Measurements from ENCODE around the gene FGF18. TPM values are rescaled to one million over a fixed set of nuclear protein-coding genes. Genes with fewer than 3 reads are reported as not detected.
A peak's percentile ranks its signal among the peaks of the same experiment; 100 is the strongest.

The FGF18 gene
- total RNA-seq, 1 donor from 2014 or later = 1.2 TPM

GRCh38 chr5:171387345-171387969 lies 32.0 kb upstream of the FGF18 start, which contains the start of gene NPM1:
Gene NPM1, plus strand, starts transcription at chr5:171387849. Its CDS starts 100 bp downstream, at chr5:171387949.
- peaks cover 22% of the 10 kb centered on the region for H3K36me3 ChIP-seq (ENCODE audit: insufficient read depth, low read length)
- peak within 1 kb of the TSS; percentile 93 for H3K4me2 ChIP-seq (ENCODE audit: low read length)
- peak within 1 kb of the TSS; percentile 97 for H3K27ac Mint-ChIP-seq (ENCODE audit: unreplicated experiment)
- H3K27me3 Mint-ChIP-seq (ENCODE audit: low read depth, unreplicated experiment) = peaks cover 2% of the 10 kb centered on the region
- H3K27me3 ChIP-seq (ENCODE audit: insufficient read depth, low read length) = no peaks in the 10 kb centered on the region
- DNase-seq (ENCODE audit: low read depth) = peak; percentile 95
- no peaks in the 10 kb centered on the region for H3K9me3 Mint-ChIP-seq (ENCODE audit: unreplicated experiment)
- H3K4me1 ChIP-seq (ENCODE audit: insufficient read depth, low read length) = peaks cover 23% of the 10 kb centered on the region
- H3K4me1 Mint-ChIP-seq (ENCODE audit: low read depth, unreplicated experiment) = peaks cover 8% of the 10 kb centered on the region
- no peaks in the 10 kb centered on the region for H3K9me3 ChIP-seq (ENCODE audit: insufficient read depth, low read depth, low read length)
- H3K9ac ChIP-seq (ENCODE audit: low read length) = peak within 1 kb of the TSS; percentile 99
- H3K4me3 Mint-ChIP-seq (ENCODE audit: unreplicated experiment) = peak within 1 kb of the TSS; percentile 96
- H3K4me3 ChIP-seq (ENCODE audit: insufficient read depth, low read depth, low read length) = peak within 1 kb of the TSS; percentile 95
- peak within 1 kb of the TSS; percentile 98 for H2AFZ ChIP-seq (ENCODE audit: low read depth, low read length)
- H3K36me3 Mint-ChIP-seq (ENCODE audit: low read depth, unreplicated experiment) = peaks cover 5% of the 10 kb centered on the region
- TF ChIP-seq CTCF (IDR thresholded peaks at IDR 0.05; ENCODE audit: insufficient read depth, low read depth, low read length) (no peak), EZH2 (IDR thresholded peaks at IDR 0.05; ENCODE audit: insufficient read depth, low read length) (no peak)
- peak within 1 kb of the TSS; percentile 94 for H3K27ac ChIP-seq (ENCODE audit: low read depth, low read length)
- no peak for FAIRE-seq
- H4K20me1 ChIP-seq (ENCODE audit: insufficient read depth, low read length) = peaks cover 46% of the 10 kb centered on the region
- H3K79me2 ChIP-seq (ENCODE audit: insufficient read depth, low read length) = peaks cover 48% of the 10 kb centered on the region

GRCh38 chr5:171387970-171388815 lies 31.3 kb upstream of the FGF18 start:
- Mint-ChIP-seq H3K4me3 (ENCODE audit: unreplicated experiment) (peak overlapping the region; percentile 96), H3K4me1 (ENCODE audit: low read depth, unreplicated experiment) (peaks cover 8% of the 10 kb centered on the region), H3K27me3 (ENCODE audit: low read depth, unreplicated experiment) (peaks cover under 1% of the 10 kb centered on the region), H3K9me3 (ENCODE audit: unreplicated experiment) (no peaks in the 10 kb centered on the region), H3K36me3 (ENCODE audit: low read depth, unreplicated experiment) (peaks cover 8% of the 10 kb centered on the region), H3K27ac (ENCODE audit: unreplicated experiment) (peak overlapping the region; percentile 97)
- Histone ChIP-seq H3K9me3 (ENCODE audit: insufficient read depth, low read depth, low read length) (no peaks in the 10 kb centered on the region), H4K20me1 (ENCODE audit: insufficient read depth, low read length) (peaks cover 54% of the 10 kb centered on the region), H3K36me3 (ENCODE audit: insufficient read depth, low read length) (peaks cover 29% of the 10 kb centered on the region), H3K9ac (ENCODE audit: low read length) (peak overlapping the region; percentile 99), H3K79me2 (ENCODE audit: insufficient read depth, low read length) (peaks cover 55% of the 10 kb centered on the region), H3K4me2 (ENCODE audit: low read length) (peak overlapping the region; percentile 93), H3K27me3 (ENCODE audit: insufficient read depth, low read length) (no peaks in the 10 kb centered on the region), H2AFZ (ENCODE audit: low read depth, low read length) (no peak overlapping the region), H3K4me1 (ENCODE audit: insufficient read depth, low read length) (peaks cover 23% of the 10 kb centered on the region), H3K27ac (ENCODE audit: low read depth, low read length) (peak overlapping the region; percentile 87), H3K4me3 (ENCODE audit: insufficient read depth, low read depth, low read length) (peak overlapping the region; percentile 91)
- FAIRE-seq = no peak
- peak; percentile 56 for DNase-seq (ENCODE audit: low read depth)
- TF ChIP-seq EZH2 (IDR thresholded peaks at IDR 0.05; ENCODE audit: insufficient read depth, low read length) (no peak), CTCF (IDR thresholded peaks at IDR 0.05; ENCODE audit: insufficient read depth, low read depth, low read length) (no peak)
